Breast epithelium (tissue), 3 donors: Measurements from ENCODE around the gene VPS13C.

Experiments used
- CTCF ChIP-seq, 3 donors: fragments of 450-650 bp; IDR thresholded peaks; one replicate each; pipeline ENCODE4 v1.5.1; 2016 to 2017; ENCODE audit warnings: antibody characterized with exemption in 3 of 3, mild to moderate bottlenecking in 3 of 3, moderate library complexity in 3 of 3
- POLR2A ChIP-seq: fragments of 450-650 bp; IDR thresholded peaks from one replicate; pipeline ENCODE4 v1.6.1; 2016; ENCODE audit warnings: antibody characterized with exemption, mild to moderate bottlenecking, moderate library complexity
- POLR2AphosphoS5 ChIP-seq, 3 donors: sonication (generic); formaldehyde crosslinking; IDR thresholded peaks; one replicate each; pipeline ENCODE4 v1.6.1; 2017; ENCODE audit warnings: antibody characterized with exemption in 3 of 3

GRCh38 chr15:61841466-61841865 lies 218.8 kb downstream of the VPS13C start:
- TF ChIP-seq CTCF (IDR thresholded peaks at IDR 0.05) (no peak), POLR2A (no peak), POLR2AphosphoS5 (IDR thresholded peaks at IDR 0.05) (no peak)
